CD8-positive, alpha-beta memory T cell (primary cell): ENCODE results near the gene CELSR2. TPM values are rescaled to one million over a fixed set of nuclear protein-coding genes. Genes with fewer than 3 reads are reported as not detected.
A peak's percentile ranks its signal among the peaks of the same experiment; 100 is the strongest.

Experiments
- CTCF ChIA-PET: fragments of 350-600 bp; sonication (Branson Sonifier 250); formaldehyde crosslinking; loops from one replicate; lab custom pipeline; 2021; ENCODE audit warnings: antibody characterized with exemption; lab: Charles Lee
- POLR2A ChIA-PET: fragments of 350-600 bp; sonication (Branson Sonifier 250); formaldehyde crosslinking; loops from one replicate; lab custom pipeline; 2021; ENCODE audit warnings: antibody characterized with exemption; lab: Charles Lee
- DNase-seq, 5 donors: peaks; one replicate each; pipeline versions ENCODE4 v3.0.0 to v3.0.0-alpha.2; 2020 to 2022; ENCODE audit warnings: mixed read lengths in 1 of 5
- H3K27ac ChIP-seq: one replicate; pipeline ENCODE4 v1.7.0; 2013; ENCODE audit warnings: low read depth, mild to moderate bottlenecking, low read length, moderate library complexity
- H3K27me3 ChIP-seq: 2 replicates; pipeline ENCODE4 v1.7.0; 2013; ENCODE audit warnings: low read length, mild to moderate bottlenecking; ENCODE audit not compliant: insufficient read depth, poor library complexity, severe bottlenecking
- H3K36me3 ChIP-seq: 2 replicates; pipeline ENCODE4 v1.7.0; 2013; ENCODE audit warnings: mild to moderate bottlenecking, low read length, moderate library complexity; ENCODE audit not compliant: insufficient read depth
- H3K4me1 ChIP-seq: 2 replicates; pipeline ENCODE4 v1.7.0; 2013; ENCODE audit warnings: mild to moderate bottlenecking, low read length, moderate library complexity; ENCODE audit not compliant: insufficient read depth
- H3K4me3 ChIP-seq: 2 replicates; pipeline ENCODE4 v1.7.0; 2013; ENCODE audit warnings: mild to moderate bottlenecking, low read length
- H3K9me3 ChIP-seq: 2 replicates; pipeline ENCODE4 v1.7.0; 2013; ENCODE audit warnings: mild to moderate bottlenecking, low read length
- H3K27ac Mint-ChIP-seq, 8 donors: one replicate each; pipeline ENCODE4 v1.8.0; 2020 to 2021; ENCODE audit warnings: mixed read lengths in 8 of 8, mild to moderate bottlenecking in 6 of 8, inconsistent platforms in 3 of 8, moderate library complexity in 3 of 8
- H3K27me3 Mint-ChIP-seq, 2 donors: one replicate each; pipeline ENCODE4 v1.8.0; 2020 to 2021; ENCODE audit warnings: mixed read lengths in 2 of 2, mild to moderate bottlenecking in 1 of 2, moderate library complexity in 1 of 2
- H3K36me3 Mint-ChIP-seq, 3 donors: one replicate each; pipeline ENCODE4 v1.8.0; 2020 to 2021; ENCODE audit warnings: mixed read lengths in 3 of 3, inconsistent platforms in 1 of 3, mild to moderate bottlenecking in 1 of 3
- H3K4me1 Mint-ChIP-seq, 3 donors: one replicate each; pipeline ENCODE4 v1.8.0; 2020 to 2021; ENCODE audit warnings: mixed read lengths in 3 of 3, inconsistent platforms in 1 of 3, mild to moderate bottlenecking in 1 of 3
- H3K4me3 Mint-ChIP-seq, 7 donors: one replicate each; pipeline ENCODE4 v1.8.0; 2020 to 2021; ENCODE audit warnings: mixed read lengths in 7 of 7, mild to moderate bottlenecking in 6 of 7, moderate library complexity in 4 of 7, inconsistent platforms in 2 of 7
- H3K9me3 Mint-ChIP-seq, 5 donors: one replicate each; pipeline ENCODE4 v1.8.0; 2020 to 2022; ENCODE audit warnings: mixed read lengths in 5 of 5, mild to moderate bottlenecking in 3 of 5, moderate library complexity in 2 of 5, inconsistent platforms in 1 of 5
- polyA plus RNA-seq: library from polyadenylated mRNA; unstranded; fragments of 300-500 nt; fragmentation: Illumina TruSeq; gene quantifications from one replicate; pipeline ENCODE4 v1.2.3, GENCODE V29; 2021
- total RNA-seq, 2 experiments: library from RNA; stranded (reverse); gene quantifications; one replicate each; pipeline ENCODE4 v1.2.3, GENCODE V29; 2021

The CELSR2 gene
- total RNA-seq = 1 to 10 TPM; 2.7 to 2.8 TPM
- polyA plus RNA-seq = 0.77 TPM

GRCh38 chr1:109248797-109249629 is at the start of gene CELSR2:
CELSR2 (plus strand) TSS chr1:109249539; CDS start chr1:109250080, 541 bp downstream.
- Mint-ChIP-seq H3K27me3 (peaks cover 12 to 20% of the 10 kb centered on the region in 2 donors), H3K4me3 (peak within 1 kb of the TSS; percentile 67 to 86 (median 70)), H3K36me3 (no peaks in the 10 kb centered on the region), H3K27ac (peak within 1 kb of the TSS in 3 of 8 donors; percentile 51 to 90 (median 52)), H3K9me3 (no peaks in the 10 kb centered on the region), H3K4me1 (peaks cover 5 to 29% (median 8%) of the 10 kb centered on the region in 3 donors)
- peak within 1 kb of the TSS; percentile 56 for H3K4me3 ChIP-seq
- H3K9me3 ChIP-seq = no peaks in the 10 kb centered on the region
- H3K4me1 ChIP-seq = peaks cover 6% of the 10 kb centered on the region
- no peak within 1 kb of the TSS for H3K27ac ChIP-seq
- H3K27me3 ChIP-seq = no peaks in the 10 kb centered on the region
- ChIA-PET CTCF (interaction anchor here (5.4 kb wide), 1 partner anchor 9 kb away, joined by 14 read pairs; no protein-coding TSS in a partner anchor), POLR2A (no interaction called here)
- peak; percentile 51 to 71 (median 62) for DNase-seq
- no peaks in the 10 kb centered on the region for H3K36me3 ChIP-seq

- no peak overlapping the region for H3K4me3 ChIP-seq
- POLR2A ChIA-PET = interaction anchor here (0.9 kb wide), 1 partner anchor 14 kb away, joined by 5 read pairs; the partner anchor contains the start of gene SARS1
- DNase-seq = peak in 1 of 5 donors; percentile 11
Measured at GRCh38 chr1:109199710-109200109, 49.6 kb upstream of the CELSR2 start.

GRCh38 chr1:109201123-109201703 is 48.1 kb upstream of the CELSR2 start:
- H3K36me3 ChIP-seq = no peaks in the 10 kb centered on the region
- H3K27ac ChIP-seq = no peak overlapping the region
- peaks cover 10% of the 10 kb centered on the region for H3K4me1 ChIP-seq
- ChIA-PET POLR2A (no interaction called here), CTCF (interaction anchor here (1.0 to 1.3 kb wide), 3 partner anchors 105 to 197 kb away, joined by 3 to 4 read pairs (median 3); partner anchors contain the start of gene SORT1)
- no peaks in the 10 kb centered on the region for H3K27me3 ChIP-seq
- peaks cover 0 to 8% (median 7%) of the 10 kb centered on the region in 3 donors for H3K36me3 Mint-ChIP-seq
- no peaks in the 10 kb centered on the region for H3K9me3 Mint-ChIP-seq
- H3K27ac Mint-ChIP-seq = peak overlapping the region in 2 of 8 donors; percentile 22 to 47
- no peak overlapping the region for H3K4me3 ChIP-seq
- no peaks in the 10 kb centered on the region for H3K27me3 Mint-ChIP-seq
- no peak for DNase-seq
- H3K4me3 Mint-ChIP-seq = no peak overlapping the region
- no peaks in the 10 kb centered on the region for H3K9me3 ChIP-seq
- H3K4me1 Mint-ChIP-seq = peaks cover 3 to 12% (median 11%) of the 10 kb centered on the region in 3 donors

More at GRCh38 chr1:109199710-109200109, 49.6 kb upstream of the CELSR2 start:
- Histone ChIP-seq H3K36me3 (no peaks in the 10 kb centered on the region), H3K27me3 (no peaks in the 10 kb centered on the region), H3K27ac (no peak overlapping the region), H3K4me1 (peaks cover 10% of the 10 kb centered on the region), H3K9me3 (no peaks in the 10 kb centered on the region)
- H3K36me3 Mint-ChIP-seq = peaks cover 0 to 8% (median 7%) of the 10 kb centered on the region in 3 donors
- no peaks in the 10 kb centered on the region for H3K27me3 Mint-ChIP-seq
- H3K4me3 Mint-ChIP-seq = peak overlapping the region in 2 of 7 donors; percentile 19 to 37
- H3K27ac Mint-ChIP-seq = peak overlapping the region in 6 of 8 donors; percentile 9 to 68 (median 49)
- CTCF ChIA-PET = interaction anchor here (1.1 to 1.2 kb wide), 2 partner anchors 14 to 40 kb away, joined by 3 read pairs; partner anchors contain the start of gene SARS1
- peaks cover 3 to 12% (median 11%) of the 10 kb centered on the region in 3 donors for H3K4me1 Mint-ChIP-seq
- H3K9me3 Mint-ChIP-seq = no peaks in the 10 kb centered on the region

- Mint-ChIP-seq H3K27ac (peak overlapping the region in 1 of 8 donors; percentile 38), H3K4me1 (peaks cover 3 to 6% (median 3%) of the 10 kb centered on the region in 3 donors), H3K27me3 (peaks cover 0 to 4% of the 10 kb centered on the region in 2 donors), H3K9me3 (no peaks in the 10 kb centered on the region), H3K4me3 (no peak overlapping the region), H3K36me3 (peaks cover 0 to 8% (median 7%) of the 10 kb centered on the region in 3 donors)
- H3K4me1 ChIP-seq = peaks cover 4% of the 10 kb centered on the region
- no peak overlapping the region for H3K27ac ChIP-seq
- H3K9me3 ChIP-seq = no peaks in the 10 kb centered on the region
- no peaks in the 10 kb centered on the region for H3K36me3 ChIP-seq
- no peak for DNase-seq
- no peak overlapping the region for H3K4me3 ChIP-seq
- ChIA-PET POLR2A (no interaction called here), CTCF (no interaction called here)
- no peaks in the 10 kb centered on the region for H3K27me3 ChIP-seq
Measured at GRCh38 chr1:109204484-109204883, 44.9 kb upstream of the CELSR2 start.

- POLR2A ChIA-PET = interaction anchor here (0.5 to 0.6 kb wide), 2 partner anchors 290 to 595 kb away, joined by 3 to 4 read pairs; no protein-coding TSS in a partner anchor
- H3K4me1 ChIP-seq = no peaks in the 10 kb centered on the region
- peaks cover 0 to 8% of the 10 kb centered on the region in 2 donors for H3K27me3 Mint-ChIP-seq
Measured at GRCh38 chr1:109206339-109206738, 43.0 kb upstream of the CELSR2 start.

GRCh38 chr1:109207467-109208103 is 41.8 kb upstream of the CELSR2 start:
- Mint-ChIP-seq H3K9me3 (no peaks in the 10 kb centered on the region), H3K27me3 (peaks cover 0 to 8% of the 10 kb centered on the region in 2 donors), H3K4me1 (no peaks in the 10 kb centered on the region), H3K36me3 (peaks cover 0 to 6% (median 4%) of the 10 kb centered on the region in 3 donors), H3K27ac (peak overlapping the region in 1 of 8 donors; percentile 42), H3K4me3 (no peak overlapping the region)
- no peak overlapping the region for H3K27ac ChIP-seq
- H3K4me3 ChIP-seq = no peak overlapping the region
- ChIA-PET POLR2A (no interaction called here), CTCF (interaction anchor here (1.0 kb wide), 2 partner anchors 12 to 23 kb away, joined by 3 read pairs; no protein-coding TSS in a partner anchor)
- no peaks in the 10 kb centered on the region for H3K9me3 ChIP-seq
- no peaks in the 10 kb centered on the region for H3K36me3 ChIP-seq
- DNase-seq = no peak
- no peaks in the 10 kb centered on the region for H3K4me1 ChIP-seq
- H3K27me3 ChIP-seq = no peaks in the 10 kb centered on the region

More at GRCh38 chr1:109206339-109206738, 43.0 kb upstream of the CELSR2 start:
- Mint-ChIP-seq H3K9me3 (no peaks in the 10 kb centered on the region), H3K27ac (peak overlapping the region in 1 of 8 donors; percentile 39), H3K4me1 (no peaks in the 10 kb centered on the region), H3K36me3 (peaks cover 0 to 6% (median 4%) of the 10 kb centered on the region in 3 donors), H3K4me3 (no peak overlapping the region)
- no peaks in the 10 kb centered on the region for H3K27me3 ChIP-seq
- no peak overlapping the region for H3K4me3 ChIP-seq
- CTCF ChIA-PET = no interaction called here
- DNase-seq = no peak
- H3K9me3 ChIP-seq = no peaks in the 10 kb centered on the region
- no peaks in the 10 kb centered on the region for H3K36me3 ChIP-seq
- no peak overlapping the region for H3K27ac ChIP-seq

- Mint-ChIP-seq H3K4me1 (peaks cover 0 to 2% (median 2%) of the 10 kb centered on the region in 3 donors), H3K27ac (peak overlapping the region in 1 of 8 donors; percentile 15), H3K27me3 (peaks cover 0 to 8% of the 10 kb centered on the region in 2 donors), H3K4me3 (no peak overlapping the region), H3K36me3 (peaks cover 0 to 2% (median 0%) of the 10 kb centered on the region in 3 donors), H3K9me3 (no peaks in the 10 kb centered on the region)
- no peak overlapping the region for H3K27ac ChIP-seq
- POLR2A ChIA-PET = no interaction called here
- H3K9me3 ChIP-seq = no peaks in the 10 kb centered on the region
- DNase-seq = no peak
- H3K27me3 ChIP-seq = no peaks in the 10 kb centered on the region
- no peaks in the 10 kb centered on the region for H3K36me3 ChIP-seq
- no peak overlapping the region for H3K4me3 ChIP-seq
- CTCF ChIA-PET = interaction anchor here (1.0 kb wide), 2 partner anchors 12 to 22 kb away, joined by 3 read pairs; no protein-coding TSS in a partner anchor
- H3K4me1 ChIP-seq = peaks cover 4% of the 10 kb centered on the region
Measured at GRCh38 chr1:109208394-109208793, 40.9 kb upstream of the CELSR2 start.
